DND-41 (cell line): Measurements from ENCODE around the gene THSD7B.
"Not testable (repeated sequence)": the region's sequence is repeated elsewhere in the genome, so short reads cannot be mapped to it uniquely, and the experiment has no call there.

ENCODE experiments used
- ATAC-seq: fragments of 200-7000 bp; cut with Tn5 transposase; 3 replicates; pipeline ENCODE4 v1.9.1; 2021; ENCODE audit warnings: low read depth; ENCODE audit not compliant: insufficient read depth
- DNase-seq: peaks from one replicate; pipeline ENCODE4 v3.0.0-alpha.2; 2020
- H2AFZ ChIP-seq: 2 replicates; pipeline ENCODE4 v1.6.0; 2012; ENCODE audit warnings: low read depth, low read length
- H3K27ac ChIP-seq: 2 replicates; pipeline ENCODE4 v1.5.1; 2012; ENCODE audit warnings: low read length, inconsistent platforms
- H3K27me3 ChIP-seq: fragments of 200-600 bp; sonication (generic); 2 replicates; pipeline ENCODE4 v1.6.0; 2012; ENCODE audit warnings: low read length, mild to moderate bottlenecking, inconsistent platforms; ENCODE audit not compliant: insufficient read depth, poor library complexity
- H3K36me3 ChIP-seq: 2 replicates; pipeline ENCODE4 v1.5.1; 2012; ENCODE audit warnings: low read length, inconsistent platforms; ENCODE audit not compliant: insufficient read depth
- H3K4me1 ChIP-seq: 2 replicates; pipeline ENCODE4 v1.5.1; 2012; ENCODE audit warnings: mild to moderate bottlenecking, low read length; ENCODE audit not compliant: insufficient read depth
- H3K4me2 ChIP-seq: 2 replicates; pipeline ENCODE4 v1.6.0; 2012; ENCODE audit warnings: mild to moderate bottlenecking, moderate library complexity, low read length, inconsistent platforms; ENCODE audit not compliant: insufficient read depth
- H3K4me3 ChIP-seq, 2 experiments: fragments of 200-600 bp in 1 of 2; shearing (Covaris generic) in 1 of 2; 2 replicates each; pipeline ENCODE4 v1.5.1; 2012 to 2016; ENCODE audit warnings: inconsistent platforms in 2 of 2, low read length in 2 of 2, mild to moderate bottlenecking in 2 of 2, low read depth in 1 of 2, moderate library complexity in 1 of 2
- H3K79me2 ChIP-seq: 2 replicates; pipeline ENCODE4 v1.6.0; 2012; ENCODE audit warnings: low read length, inconsistent platforms; ENCODE audit not compliant: insufficient read depth
- H3K9ac ChIP-seq: 2 replicates; pipeline ENCODE4 v1.6.0; 2012; ENCODE audit warnings: low read depth, mild to moderate bottlenecking, inconsistent platforms, low read length, moderate library complexity
- H3K9me3 ChIP-seq: 2 replicates; pipeline ENCODE4 v1.5.1; 2012; ENCODE audit warnings: low read length, moderate library complexity, mild to moderate bottlenecking, inconsistent platforms; ENCODE audit not compliant: insufficient read depth, severe bottlenecking
- H4K20me1 ChIP-seq: 2 replicates; pipeline ENCODE4 v1.6.0; 2012; ENCODE audit warnings: low read length; ENCODE audit not compliant: insufficient read depth
- EZH2 ChIP-seq: IDR thresholded peaks from 3 replicates; pipeline ENCODE4 v1.6.1; 2012; ENCODE audit warnings: borderline replicate concordance, low read depth, mild to moderate bottlenecking, moderate library complexity, low read length, inconsistent platforms; ENCODE audit not compliant: severe bottlenecking
- TF ChIP-seq, protein P1 (sequence below): IDR thresholded peaks from 2 replicates; pipeline ENCODE4 v1.5.1; 2012; ENCODE audit warnings: borderline replicate concordance, low read length, moderate library complexity, mild to moderate bottlenecking; ENCODE audit not compliant: poor library complexity, severe bottlenecking; ENCODE audit errors: extremely low read depth

THSD7B gene

DNA sequence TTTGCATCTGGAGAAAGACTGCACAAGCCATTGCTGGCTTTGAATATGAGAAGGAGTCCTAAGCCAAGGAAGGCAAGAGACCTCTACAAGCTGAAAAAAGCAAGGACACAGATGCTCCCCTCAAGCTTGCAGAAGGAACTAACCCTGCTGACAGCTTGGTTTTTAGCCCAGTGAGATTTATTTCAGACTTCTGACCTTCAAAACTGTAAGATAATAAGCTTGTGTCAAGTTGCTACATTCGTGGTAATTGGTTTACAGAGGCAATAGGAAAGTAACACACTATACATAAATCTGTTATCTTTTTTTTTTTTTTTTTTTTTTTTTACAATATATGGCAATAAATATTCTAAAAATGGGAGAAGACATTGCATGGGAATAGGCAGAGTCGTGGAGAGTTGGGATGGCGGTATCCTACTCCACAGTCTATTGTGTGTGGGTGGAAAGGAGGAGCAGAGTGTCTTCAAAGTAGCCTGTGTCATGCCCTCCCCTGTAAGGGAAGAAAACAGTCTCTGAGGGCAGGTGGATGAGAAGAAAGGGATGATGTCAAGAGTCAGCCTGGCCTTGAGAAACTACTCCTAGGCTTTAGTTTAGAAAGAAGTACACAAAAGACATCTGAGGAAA, 196.9 kb downstream of the THSD7B start:
- H2AFZ ChIP-seq, result no peak overlapping the region
- H3K36me3 ChIP-seq, result no peaks in the 10 kb centered on the region
- H3K27ac ChIP-seq, result no peak overlapping the region
- no peaks in the 10 kb centered on the region for H3K9me3 ChIP-seq
- ATAC-seq (no peak), DNase-seq (no peak)
- no peak overlapping the region for H3K4me3 ChIP-seq
- no peaks in the 10 kb centered on the region for H3K27me3 ChIP-seq
- H3K4me2 ChIP-seq, result no peak overlapping the region
- no peaks in the 10 kb centered on the region for H3K79me2 ChIP-seq
- no peaks in the 10 kb centered on the region for H4K20me1 ChIP-seq
- TF ChIP-seq, protein P1, sequence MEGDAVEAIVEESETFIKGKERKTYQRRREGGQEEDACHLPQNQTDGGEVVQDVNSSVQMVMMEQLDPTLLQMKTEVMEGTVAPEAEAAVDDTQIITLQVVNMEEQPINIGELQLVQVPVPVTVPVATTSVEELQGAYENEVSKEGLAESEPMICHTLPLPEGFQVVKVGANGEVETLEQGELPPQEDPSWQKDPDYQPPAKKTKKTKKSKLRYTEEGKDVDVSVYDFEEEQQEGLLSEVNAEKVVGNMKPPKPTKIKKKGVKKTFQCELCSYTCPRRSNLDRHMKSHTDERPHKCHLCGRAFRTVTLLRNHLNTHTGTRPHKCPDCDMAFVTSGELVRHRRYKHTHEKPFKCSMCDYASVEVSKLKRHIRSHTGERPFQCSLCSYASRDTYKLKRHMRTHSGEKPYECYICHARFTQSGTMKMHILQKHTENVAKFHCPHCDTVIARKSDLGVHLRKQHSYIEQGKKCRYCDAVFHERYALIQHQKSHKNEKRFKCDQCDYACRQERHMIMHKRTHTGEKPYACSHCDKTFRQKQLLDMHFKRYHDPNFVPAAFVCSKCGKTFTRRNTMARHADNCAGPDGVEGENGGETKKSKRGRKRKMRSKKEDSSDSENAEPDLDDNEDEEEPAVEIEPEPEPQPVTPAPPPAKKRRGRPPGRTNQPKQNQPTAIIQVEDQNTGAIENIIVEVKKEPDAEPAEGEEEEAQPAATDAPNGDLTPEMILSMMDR, result no peak
- no peak for TF ChIP-seq EZH2
- no peaks in the 10 kb centered on the region for H3K4me1 ChIP-seq
- H3K9ac ChIP-seq, result no peak overlapping the region

DNA sequence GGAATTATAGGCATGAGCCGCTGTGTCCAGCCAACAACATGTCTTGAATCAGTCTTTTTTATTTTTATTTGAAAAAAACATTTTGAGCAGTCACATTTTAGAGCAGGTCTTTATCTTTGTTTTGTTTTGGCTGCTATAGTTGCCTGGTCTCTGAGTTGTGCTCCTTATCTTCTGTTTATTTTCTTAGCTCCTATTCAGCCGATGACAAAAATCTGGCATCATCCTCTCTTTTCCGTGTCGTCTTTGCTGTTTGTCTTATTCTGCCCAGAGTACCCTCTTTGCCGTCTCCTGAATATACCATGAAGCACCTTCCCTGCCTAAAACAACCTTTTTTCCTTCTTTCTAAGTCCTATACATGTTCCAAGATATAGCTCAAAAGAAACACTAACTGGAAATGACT, 201.1 kb downstream of the THSD7B start:
- Histone ChIP-seq H2AFZ (no peak overlapping the region), H3K4me2 (no peak overlapping the region), H3K4me1 (no peaks in the 10 kb centered on the region), H4K20me1 (no peaks in the 10 kb centered on the region), H3K79me2 (no peaks in the 10 kb centered on the region), H3K27me3 (no peaks in the 10 kb centered on the region), H3K9me3 (no peaks in the 10 kb centered on the region), H3K27ac (no peak overlapping the region), H3K4me3 (no peak overlapping the region), H3K9ac (no peak overlapping the region), H3K36me3 (no peaks in the 10 kb centered on the region)
- DNase-seq, result no peak
- TF ChIP-seq EZH2, result no peak
- TF ChIP-seq, protein P1, result no peak
- ATAC-seq, result no peak

DNA sequence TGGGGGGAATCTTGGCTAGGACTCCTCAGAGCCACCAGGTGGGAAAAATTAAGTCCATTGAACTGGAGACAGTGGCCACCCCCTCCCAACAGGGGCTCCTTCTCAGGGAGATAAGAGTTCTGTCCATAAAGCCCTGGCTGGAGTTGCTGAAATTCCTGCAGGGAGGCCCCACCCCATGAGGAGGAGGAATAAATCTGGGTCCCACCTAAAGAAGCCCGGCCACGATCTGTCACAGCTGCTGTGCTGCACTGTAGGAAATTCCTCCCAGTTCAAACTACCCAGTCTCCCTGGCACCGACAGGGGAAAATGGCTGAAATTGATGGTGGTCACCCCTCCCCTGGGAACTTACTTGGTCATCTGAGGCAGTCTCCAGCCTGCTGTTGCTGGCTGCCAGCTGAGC, 215.0 kb downstream of the THSD7B start:
- no peak for DNase-seq
- H3K4me2 ChIP-seq, result no peak overlapping the region
- H3K79me2 ChIP-seq, result no peaks in the 10 kb centered on the region
- H3K36me3 ChIP-seq, result no peaks in the 10 kb centered on the region
- no peak for ATAC-seq
- no peaks in the 10 kb centered on the region for H3K9me3 ChIP-seq
- H3K9ac ChIP-seq, result no peak overlapping the region
- peaks cover 5% of the 10 kb centered on the region for H3K27me3 ChIP-seq
- H3K4me3 ChIP-seq, result no peak overlapping the region
- no peak for TF ChIP-seq EZH2
- TF ChIP-seq, protein P1, result no peak
- no peak overlapping the region for H3K27ac ChIP-seq
- H4K20me1 ChIP-seq, result no peaks in the 10 kb centered on the region
- no peaks in the 10 kb centered on the region for H3K4me1 ChIP-seq
- no peak overlapping the region for H2AFZ ChIP-seq

DNA sequence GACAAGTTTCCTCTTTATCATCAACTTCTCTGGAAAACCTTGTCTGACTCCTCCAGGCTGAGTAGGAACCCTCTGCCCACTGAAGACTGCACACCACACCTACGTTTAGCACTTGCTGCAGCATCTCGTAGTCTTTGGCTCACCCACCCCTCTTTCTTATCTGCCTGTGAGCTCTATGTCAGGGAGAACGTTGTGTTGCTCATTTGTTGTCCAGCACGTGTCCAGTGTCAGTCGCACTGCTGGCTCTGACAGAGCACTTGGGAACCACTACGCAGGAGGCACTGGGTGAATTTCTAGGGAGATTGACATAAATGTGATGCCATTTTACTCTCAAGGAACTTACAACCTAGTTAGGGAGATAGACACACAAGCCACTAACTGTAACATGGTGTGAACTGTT, 216.3 kb downstream of the THSD7B start:
- H2AFZ ChIP-seq, H3K9ac ChIP-seq, H4K20me1 ChIP-seq, H3K4me3 ChIP-seq, H3K27ac ChIP-seq, ATAC-seq, H3K4me2 ChIP-seq, H3K4me1 ChIP-seq, H3K79me2 ChIP-seq, H3K27me3 ChIP-seq, DNase-seq, H3K9me3 ChIP-seq, H3K36me3 ChIP-seq: not testable (repeated sequence)
